GM18511 (cell line): Measurements from ENCODE around the gene DALRD3.
"Not testable (repeated sequence)": the region's sequence is repeated elsewhere in the genome, so short reads cannot be mapped to it uniquely, and the experiment has no call there.

Source experiments
- ATAC-seq: cut with Tn5 transposase; IDR thresholded peaks from one replicate; pipeline ENCODE4 v1.9.1; 2021; ENCODE audit warnings: mild to moderate bottlenecking, moderate library complexity; ENCODE audit not compliant: unreplicated experiment

DALRD3 gene

GRCh38 chr3:49021813-49022687, 3.7 kb upstream of the DALRD3 start, which contains the start of gene NDUFAF3:
NDUFAF3 (plus strand) TSS chr3:49022121; CDS start chr3:49022145, 24 bp downstream.
- ATAC-seq, result peak; percentile 66

GRCh38 chr3:49021213-49021812, 2.9 kb upstream of the DALRD3 start:
- ATAC-seq, result peak; percentile 59

- ATAC-seq, result peak; percentile 0
These were observed 2.2 kb upstream of the DALRD3 start for GRCh38 chr3:49020330-49021212.

GRCh38 chr3:49019941-49020329, 1.6 kb upstream of the DALRD3 start:
- no peak for ATAC-seq

- no peak for ATAC-seq
These were observed 277 bp upstream of the DALRD3 start for GRCh38 chr3:49018707-49019006.

GRCh38 chr3:49017229-49017970, 980 bp downstream of the DALRD3 start:
- no peak for ATAC-seq

GRCh38 chr3:49016414-49017228, 1.8 kb downstream of the DALRD3 start:
- no peak for ATAC-seq

- no peak for ATAC-seq
These were observed 2.6 kb downstream of the DALRD3 start for GRCh38 chr3:49015765-49016164.

- ATAC-seq, result no peak
These were observed 3.3 kb downstream of the DALRD3 start for GRCh38 chr3:49015072-49015471.

GRCh38 chr3:49013738-49014660, 4.4 kb downstream of the DALRD3 start:
- no peak for ATAC-seq

- ATAC-seq, result no peak
These were observed 5.2 kb downstream of the DALRD3 start for GRCh38 chr3:49013113-49013737.

GRCh38 chr3:49012441-49013017, 5.9 kb downstream of the DALRD3 start:
- ATAC-seq, result no peak

GRCh38 chr3:49009396-49009795, 9.0 kb downstream of the DALRD3 start:
- ATAC-seq, result no peak

GRCh38 chr3:49008627-49009026, 9.8 kb downstream of the DALRD3 start:
- not testable (repeated sequence) for ATAC-seq

GRCh38 chr3:49007771-49008528, 10.4 kb downstream of the DALRD3 start:
- ATAC-seq, result peak; percentile 43

- ATAC-seq, result peak; percentile 89
These were observed 11.2 kb downstream of the DALRD3 start, which contains the start of gene WDR6 for GRCh38 chr3:49007068-49007770. WDR6 (plus strand) TSS chr3:49007391; CDS start chr3:49007432, 41 bp downstream.
